Bone marrow (tissue), 2 donors: ENCODE data around the gene MTHFSD.

Experiments used
- DNase-seq, 2 donors: peaks; one replicate each; lab custom pipeline; 2025; lab: John Stamatoyannopoulos, UW

MTHFSD gene

GRCh38 chr16:86584071-86584685 is 29.1 kb upstream of the MTHFSD start:
- DNase-seq: no peak

- DNase-seq: no peak
These were observed 26.4 kb upstream of the MTHFSD start for GRCh38 chr16:86581458-86581857.

- DNase-seq: no peak
These were observed 25.7 kb upstream of the MTHFSD start for GRCh38 chr16:86580791-86581170.

- no peak for DNase-seq
These were observed 25.2 kb upstream of the MTHFSD start for GRCh38 chr16:86580063-86580790.

GRCh38 chr16:86579268-86580062 is 24.4 kb upstream of the MTHFSD start:
- DNase-seq: no peak

GRCh38 chr16:86578611-86579267 is 23.7 kb upstream of the MTHFSD start:
- DNase-seq: no peak

- no peak for DNase-seq
These were observed 23.1 kb upstream of the MTHFSD start, which contains the start of gene FOXL1 for GRCh38 chr16:86578061-86578599. TSS of gene FOXL1 (plus strand) at chr16:86578549. CDS start at chr16:86578724, 175 bp downstream.

- no peak for DNase-seq
These were observed 22.4 kb upstream of the MTHFSD start for GRCh38 chr16:86577314-86577971.

- DNase-seq: no peak
These were observed 21.7 kb upstream of the MTHFSD start for GRCh38 chr16:86576591-86577313.

- DNase-seq: peak in 1 of 2 donors; percentile 9
These were observed 20.9 kb upstream of the MTHFSD start for GRCh38 chr16:86575754-86576557.

GRCh38 chr16:86575095-86575685 is 20.2 kb upstream of the MTHFSD start:
- DNase-seq: no peak

GRCh38 chr16:86574646-86575045 is 19.6 kb upstream of the MTHFSD start:
- no peak for DNase-seq

GRCh38 chr16:86573646-86574508 is 18.8 kb upstream of the MTHFSD start:
- DNase-seq: no peak

GRCh38 chr16:86573215-86573614 is 18.2 kb upstream of the MTHFSD start:
- no peak for DNase-seq

- DNase-seq: no peak
These were observed 17.6 kb upstream of the MTHFSD start for GRCh38 chr16:86572606-86573005.

- DNase-seq: no peak
These were observed 17.0 kb upstream of the MTHFSD start for GRCh38 chr16:86572041-86572521.

GRCh38 chr16:86571530-86571915 is 16.5 kb upstream of the MTHFSD start:
- no peak for DNase-seq
